Kidney (tissue), 14 donors: ENCODE data around the gene LDAF1. TPM values are rescaled to one million over a fixed set of nuclear protein-coding genes. Genes with fewer than 3 reads are reported as not detected.

Experiments
- DNase-seq, 5 donors: peaks; one replicate each; pipeline ENCODE4 v3.0.0-alpha.2; 2013 to 2020
- FAIRE-seq: peaks from 2 replicates; lab custom pipeline; 2012; peaks lifted over from hg19 to GRCh38; lab: Jason Lieb, UNC
- H3K27ac ChIP-seq, 2 donors: one replicate each; pipeline ENCODE4 v1.7.0; 2013; ENCODE audit warnings: low read depth in 2 of 2, low read length in 2 of 2, inconsistent platforms in 1 of 2
- H3K27me3 ChIP-seq: one replicate; pipeline ENCODE4 v1.7.1; 2013; ENCODE audit warnings: low read length, inconsistent platforms; ENCODE audit not compliant: control insufficient read depth, insufficient read depth
- H3K36me3 ChIP-seq, 3 donors: one replicate each; pipeline versions ENCODE4 v1.7.0 to v1.7.1; 2013; ENCODE audit warnings: low read length in 3 of 3, control low read depth in 1 of 3, inconsistent platforms in 1 of 3; ENCODE audit not compliant: insufficient read depth in 3 of 3, control insufficient read depth in 2 of 3
- H3K4me1 ChIP-seq, 3 donors: one replicate each; pipeline versions ENCODE4 v1.7.0 to v1.7.1; 2013; ENCODE audit warnings: low read length in 3 of 3, inconsistent platforms in 1 of 3, low read depth in 1 of 3; ENCODE audit not compliant: control insufficient read depth in 2 of 3, insufficient read depth in 2 of 3
- H3K4me3 ChIP-seq, 3 donors: one replicate each; pipeline versions ENCODE4 v1.7.0 to v1.8.1; 2013; ENCODE audit warnings: low read length in 3 of 3, control low read depth in 1 of 3, inconsistent platforms in 1 of 3
- H3K9ac ChIP-seq, 3 donors: one replicate each; pipeline versions ENCODE4 v1.7.0 to v1.7.1; 2013; ENCODE audit warnings: low read length in 3 of 3, control low read depth in 1 of 3, inconsistent platforms in 1 of 3
- H3K9me3 ChIP-seq, 3 donors: one replicate each; pipeline versions ENCODE4 v1.7.0 to v1.7.1; 2013; ENCODE audit warnings: low read length in 3 of 3, control low read depth in 1 of 3, inconsistent platforms in 1 of 3; ENCODE audit not compliant: control insufficient read depth in 2 of 3, insufficient read depth in 1 of 3
- intact Hi-C: fragments of 100-400 bp; cut with DNase I; formaldehyde crosslinking; loops from one replicate; pipeline ENCODE4 v1.11.1; 2022
- polyA plus RNA-seq: library from polyadenylated mRNA; stranded (reverse); fragments of 350-450 nt; fragmentation: Illumina TruSeq; extraction: RNeasy Lipid Tissue Mini Kit (QIAGEN cat#74804); gene quantifications from one replicate; pipeline ENCODE4 v1.2.3, GENCODE V29; 2014; ENCODE audit warnings: low read depth, low replicate concordance; ENCODE audit not compliant: insufficient read depth
- total RNA-seq: library from RNA; stranded (reverse); fragmentation: NEBNext Ultra II Directional; extraction: Animal tissue kit (Norgen Biotek cat#: 25700); gene quantifications from one replicate; pipeline ENCODE4 v1.2.1, GENCODE V29; 2021
- TF ChIP-seq, protein P1 (sequence below): IDR thresholded peaks from 3 replicates; pipeline ENCODE4 v1.5.1; 2012; ENCODE audit warnings: mild to moderate bottlenecking, moderate library complexity, borderline replicate concordance; ENCODE audit not compliant: insufficient read depth; ENCODE audit errors: extremely low read depth
- donor health status: control.
- donor health status: control.
- donor health status: control.
- donor health status: control.
- donor health status: control.
- donor health status: DM: yes; HTN: yes; CAD: no.
- donor health status: Normal renal cell carcinoma (clear cell type).

Gene LDAF1
- total and polyA plus RNA-seq, 2 donors from 2014 or later, result 16.4 to 35.1 TPM

GRCh38 chr16:21164521-21165168, 6.2 kb downstream of the LDAF1 start:
- FAIRE-seq (no peak), DNase-seq (no peak)
- intact Hi-C loops, result no loop called here
- Histone ChIP-seq H3K4me1 (peaks cover 0 to 17% (median 10%) of the 10 kb centered on the region in 3 donors), H3K9ac (no peak overlapping the region), H3K36me3 (peaks cover 2 to 5% (median 2%) of the 10 kb centered on the region in 3 donors), H3K9me3 (no peaks in the 10 kb centered on the region), H3K27ac (no peak overlapping the region), H3K4me3 (no peak overlapping the region), H3K27me3 (no peaks in the 10 kb centered on the region)
- TF ChIP-seq, protein P1, sequence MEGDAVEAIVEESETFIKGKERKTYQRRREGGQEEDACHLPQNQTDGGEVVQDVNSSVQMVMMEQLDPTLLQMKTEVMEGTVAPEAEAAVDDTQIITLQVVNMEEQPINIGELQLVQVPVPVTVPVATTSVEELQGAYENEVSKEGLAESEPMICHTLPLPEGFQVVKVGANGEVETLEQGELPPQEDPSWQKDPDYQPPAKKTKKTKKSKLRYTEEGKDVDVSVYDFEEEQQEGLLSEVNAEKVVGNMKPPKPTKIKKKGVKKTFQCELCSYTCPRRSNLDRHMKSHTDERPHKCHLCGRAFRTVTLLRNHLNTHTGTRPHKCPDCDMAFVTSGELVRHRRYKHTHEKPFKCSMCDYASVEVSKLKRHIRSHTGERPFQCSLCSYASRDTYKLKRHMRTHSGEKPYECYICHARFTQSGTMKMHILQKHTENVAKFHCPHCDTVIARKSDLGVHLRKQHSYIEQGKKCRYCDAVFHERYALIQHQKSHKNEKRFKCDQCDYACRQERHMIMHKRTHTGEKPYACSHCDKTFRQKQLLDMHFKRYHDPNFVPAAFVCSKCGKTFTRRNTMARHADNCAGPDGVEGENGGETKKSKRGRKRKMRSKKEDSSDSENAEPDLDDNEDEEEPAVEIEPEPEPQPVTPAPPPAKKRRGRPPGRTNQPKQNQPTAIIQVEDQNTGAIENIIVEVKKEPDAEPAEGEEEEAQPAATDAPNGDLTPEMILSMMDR, result no peak

DNA sequence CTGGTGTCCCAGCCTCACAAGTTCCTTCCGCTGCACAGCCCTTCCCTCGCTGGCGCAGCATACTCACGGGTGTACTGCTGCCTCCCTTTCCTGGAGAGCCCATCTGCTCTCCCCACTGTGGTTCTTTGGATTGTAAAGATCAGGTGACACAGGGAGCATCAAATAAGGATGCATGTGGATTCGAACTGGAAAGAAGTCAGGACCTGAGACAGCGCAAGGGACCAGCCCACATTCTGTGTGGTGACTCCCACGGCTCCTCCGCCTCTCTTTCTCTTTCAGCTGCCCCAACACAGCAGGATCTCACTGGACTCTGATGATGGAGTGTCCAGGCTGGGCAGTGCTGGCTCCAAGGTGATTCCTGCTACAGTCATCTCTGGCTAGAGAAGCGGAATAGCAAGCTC, 8.1 kb downstream of the LDAF1 start:
- FAIRE-seq (no peak), DNase-seq (peak in 4 of 5 donors; percentile 48 to 73 (median 68))
- TF ChIP-seq, protein P1, result no peak
- no peak overlapping the region for H3K4me3 ChIP-seq
- intact Hi-C loops, result no loop called here
- H3K9me3 ChIP-seq, result no peaks in the 10 kb centered on the region
- H3K27ac ChIP-seq, result no peak overlapping the region
- H3K36me3 ChIP-seq, result peaks cover 2 to 16% (median 12%) of the 10 kb centered on the region in 3 donors
- H3K9ac ChIP-seq, result no peak overlapping the region
- H3K4me1 ChIP-seq, result peaks cover 0 to 11% (median 7%) of the 10 kb centered on the region in 3 donors
- no peaks in the 10 kb centered on the region for H3K27me3 ChIP-seq

GRCh38 chr16:21167360-21167759, 8.9 kb downstream of the LDAF1 start:
- Histone ChIP-seq H3K27ac (no peak overlapping the region), H3K36me3 (peaks cover 2 to 16% (median 12%) of the 10 kb centered on the region in 3 donors), H3K4me3 (no peak overlapping the region), H3K9me3 (no peaks in the 10 kb centered on the region), H3K4me1 (peaks cover 0 to 8% (median 7%) of the 10 kb centered on the region in 3 donors), H3K9ac (no peak overlapping the region), H3K27me3 (no peaks in the 10 kb centered on the region)
- TF ChIP-seq, protein P1, result no peak
- FAIRE-seq, result no peak
- DNase-seq, result no peak
- intact Hi-C loops, result no loop called here
